HepG2 (cell line): ENCODE measurements around the gene CABLES2. TPM values are rescaled to one million over a fixed set of nuclear protein-coding genes. Genes with fewer than 3 reads are reported as not detected.

Experiments
- ARNTL ChIP-seq: sonication (generic); formaldehyde crosslinking; IDR thresholded peaks from 2 replicates; pipeline ENCODE4 v1.4.0; 2020; ENCODE audit warnings: mild to moderate bottlenecking, missing genetic modification reagents
- BHLHE40 ChIP-seq: IDR thresholded peaks from 2 replicates; pipeline ENCODE4 v1.6.1; 2011; ENCODE audit warnings: low read length, improper control_type of control experiment
- ETS1 ChIP-seq: sonication (generic); formaldehyde crosslinking; IDR thresholded peaks from 2 replicates; pipeline ENCODE4 v1.4.0; 2020; ENCODE audit warnings: missing genetic modification reagents
- GMEB1 ChIP-seq: sonication (generic); formaldehyde crosslinking; IDR thresholded peaks from 2 replicates; pipeline ENCODE4 v1.5.1; 2020; ENCODE audit warnings: missing genetic modification reagents, mild to moderate bottlenecking, borderline replicate concordance
- HDAC1 ChIP-seq: sonication (generic); formaldehyde crosslinking; IDR thresholded peaks from 2 replicates; pipeline ENCODE4 v1.5.1; 2020; ENCODE audit warnings: mild to moderate bottlenecking, missing genetic modification reagents
- HMG20B ChIP-seq: conservative IDR thresholded peaks from 2 replicates; pipeline ENCODE4 v1.6.1; 2016; ENCODE audit warnings: missing genetic modification reagents, missing compliant biosample characterization
- MAF1 ChIP-seq: sonication (generic); formaldehyde crosslinking; IDR thresholded peaks from 2 replicates; pipeline ENCODE4 v1.5.0; 2020; ENCODE audit warnings: missing genetic modification reagents, borderline replicate concordance
- MZF1 ChIP-seq: sonication (generic); formaldehyde crosslinking; IDR thresholded peaks from 2 replicates; pipeline ENCODE4 v1.8.1; 2023; ENCODE audit warnings: mild to moderate bottlenecking, missing genetic modification reagents, borderline replicate concordance
- PHF5A ChIP-seq: IDR thresholded peaks from one replicate; pipeline ENCODE4 v1.6.1; 2018; ENCODE audit warnings: low read depth, missing genetic modification reagents; ENCODE audit not compliant: unreplicated experiment
- RBFOX2 ChIP-seq: fragments of 200-400 bp; formaldehyde crosslinking; IDR thresholded peaks from 2 replicates; pipeline ENCODE4 v1.6.1; 2017; ENCODE audit warnings: low read depth, mild to moderate bottlenecking, low read length
- RFX3 ChIP-seq: IDR thresholded peaks from 2 replicates; pipeline ENCODE4 v1.6.1; 2016; ENCODE audit warnings: missing biosample characterization, missing genetic modification reagents
- RFXANK ChIP-seq: IDR thresholded peaks from 2 replicates; pipeline ENCODE4 v1.6.1; 2016
- TBX3 ChIP-seq: fragments of 450-650 bp; IDR thresholded peaks from 2 replicates; pipeline ENCODE4 v1.6.1; 2017; ENCODE audit warnings: antibody characterized with exemption, mild to moderate bottlenecking, inconsistent platforms, borderline replicate concordance
- TCF7L2 ChIP-seq: IDR thresholded peaks from 2 replicates; pipeline ENCODE4 v1.6.1; 2011; ENCODE audit warnings: mild to moderate bottlenecking, low read depth, low read length, moderate library complexity
- ZEB1 ChIP-seq: IDR thresholded peaks from 2 replicates; pipeline ENCODE4 v1.6.1; 2012; ENCODE audit warnings: mild to moderate bottlenecking, low read depth, inconsistent platforms; ENCODE audit not compliant: insufficient replicate concordance
- ZFP37 ChIP-seq: sonication (generic); formaldehyde crosslinking; IDR thresholded peaks from 2 replicates; pipeline ENCODE4 v1.4.0; 2020; ENCODE audit warnings: missing genetic modification reagents, borderline replicate concordance
- ZMYM4 ChIP-seq: sonication (generic); formaldehyde crosslinking; IDR thresholded peaks from 2 replicates; pipeline ENCODE4 v1.8.1; 2023; ENCODE audit warnings: mild to moderate bottlenecking, missing genetic modification reagents
- ZNF230 ChIP-seq: sonication (generic); formaldehyde crosslinking; IDR thresholded peaks from 2 replicates; pipeline ENCODE4 v1.4.0; 2020; ENCODE audit warnings: mild to moderate bottlenecking, missing genetic modification reagents
- ZNF274 ChIP-seq: sonication (generic); formaldehyde crosslinking; IDR thresholded peaks from 2 replicates; pipeline ENCODE4 v1.5.1; 2020; ENCODE audit warnings: mild to moderate bottlenecking, missing genetic modification reagents
- ZNF557 ChIP-seq: sonication (generic); formaldehyde crosslinking; IDR thresholded peaks from 2 replicates; pipeline ENCODE4 v1.4.0; 2020; ENCODE audit warnings: missing genetic modification reagents
- ZNF563 ChIP-seq: sonication (generic); formaldehyde crosslinking; IDR thresholded peaks from 2 replicates; pipeline ENCODE4 v1.8.0; 2022; ENCODE audit warnings: mild to moderate bottlenecking, moderate library complexity, missing genetic modification reagents
- ZNF790 ChIP-seq: sonication (generic); formaldehyde crosslinking; IDR thresholded peaks from 2 replicates; pipeline ENCODE4 v1.8.0; 2022; ENCODE audit warnings: missing genetic modification reagents, mild to moderate bottlenecking, borderline replicate concordance
- ZSCAN22 ChIP-seq: sonication (generic); formaldehyde crosslinking; IDR thresholded peaks from 2 replicates; pipeline ENCODE4 v1.4.0; 2020; ENCODE audit warnings: mild to moderate bottlenecking, missing genetic modification reagents
- ZSCAN25 ChIP-seq: sonication (generic); formaldehyde crosslinking; IDR thresholded peaks from 2 replicates; pipeline ENCODE4 v1.8.0; 2022; ENCODE audit warnings: mild to moderate bottlenecking, missing genetic modification reagents
- polyA plus RNA-seq, 8 experiments: library from polyadenylated mRNA; depleted of rRNA in 3 of 8; stranded (reverse) in 7 of 8; unstranded in 1 of 8; fragments of >200 nt; fragmentation: Illumina TruSeq in 4 of 8; extraction: Trizol in 4 of 8; gene quantifications; 2 replicates each; pipeline versions ENCODE4 v1.2.1 to v1.2.3, GENCODE V29; 2011 to 2016; ENCODE audit warnings: low read depth in 4 of 8, missing spikeins in 1 of 8, mixed read lengths in 1 of 8; ENCODE audit not compliant: insufficient read depth in 1 of 8
- total RNA-seq, 5 experiments: library from RNA; depleted of rRNA; stranded (reverse); fragments of >200 nt; fragmentation: Illumina TruSeq; extraction: Trizol; gene quantifications; 2 replicates each; pipeline ENCODE4 v1.2.3, GENCODE V29; 2016; ENCODE audit warnings: low read depth in 1 of 5
- TF ChIP-seq, protein P1 (sequence below): sonication (generic); formaldehyde crosslinking; conservative IDR thresholded peaks from 2 replicates; pipeline ENCODE4 v1.8.0; 2022; ENCODE audit warnings: mild to moderate bottlenecking, moderate library complexity, missing genetic modification reagents
- TF ChIP-seq, protein P2 (sequence below): sonication (generic); formaldehyde crosslinking; IDR thresholded peaks from 2 replicates; pipeline ENCODE4 v1.8.1; 2023; ENCODE audit warnings: mild to moderate bottlenecking, moderate library complexity, missing genetic modification reagents

CABLES2 gene
- total and polyA plus RNA-seq, 2 of the 13 experiments (the other 11 are each of a cell fraction or from before 2014, with no cell fraction given) = 5.2 to 9.7 TPM

DNA sequence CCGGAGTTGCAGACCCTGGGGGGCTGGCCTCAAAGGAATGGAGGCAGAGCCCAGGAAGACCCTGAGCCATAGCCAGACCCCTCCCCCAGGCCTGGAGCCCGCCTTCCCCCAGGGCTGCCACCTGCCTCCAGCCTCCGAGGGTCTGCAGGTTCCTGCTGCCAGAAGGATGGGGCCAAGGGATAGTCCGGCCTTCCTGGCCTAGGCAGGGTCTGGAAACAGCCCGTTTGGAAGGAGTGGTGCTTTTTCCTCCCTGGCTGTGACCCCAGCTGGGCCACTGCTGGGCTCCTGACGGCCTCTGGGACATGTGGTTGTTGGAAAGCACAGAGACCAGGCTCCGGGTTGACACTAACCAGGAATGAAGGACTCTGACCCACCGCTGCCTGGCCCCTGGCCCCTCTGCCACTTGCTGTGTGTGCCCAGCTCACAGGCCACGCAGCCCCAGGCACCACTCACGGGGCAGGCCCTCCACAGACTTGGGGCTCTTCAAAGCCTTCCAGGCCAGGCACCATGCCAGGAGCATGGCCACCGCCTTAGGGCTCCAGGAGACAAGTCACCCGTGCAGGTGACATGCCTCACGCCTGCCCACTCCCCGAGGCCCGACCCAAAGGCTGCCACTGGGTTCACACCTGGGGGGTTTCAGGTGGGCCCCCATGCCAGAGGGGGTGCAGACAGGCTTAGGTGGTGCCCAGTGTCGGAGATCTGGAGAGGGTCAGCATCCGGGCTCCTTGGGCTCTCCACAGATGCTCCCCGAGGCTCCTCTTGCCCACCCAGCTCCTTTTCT, 36.1 kb downstream of the CABLES2 start (continued):
- TF ChIP-seq, protein P1, sequence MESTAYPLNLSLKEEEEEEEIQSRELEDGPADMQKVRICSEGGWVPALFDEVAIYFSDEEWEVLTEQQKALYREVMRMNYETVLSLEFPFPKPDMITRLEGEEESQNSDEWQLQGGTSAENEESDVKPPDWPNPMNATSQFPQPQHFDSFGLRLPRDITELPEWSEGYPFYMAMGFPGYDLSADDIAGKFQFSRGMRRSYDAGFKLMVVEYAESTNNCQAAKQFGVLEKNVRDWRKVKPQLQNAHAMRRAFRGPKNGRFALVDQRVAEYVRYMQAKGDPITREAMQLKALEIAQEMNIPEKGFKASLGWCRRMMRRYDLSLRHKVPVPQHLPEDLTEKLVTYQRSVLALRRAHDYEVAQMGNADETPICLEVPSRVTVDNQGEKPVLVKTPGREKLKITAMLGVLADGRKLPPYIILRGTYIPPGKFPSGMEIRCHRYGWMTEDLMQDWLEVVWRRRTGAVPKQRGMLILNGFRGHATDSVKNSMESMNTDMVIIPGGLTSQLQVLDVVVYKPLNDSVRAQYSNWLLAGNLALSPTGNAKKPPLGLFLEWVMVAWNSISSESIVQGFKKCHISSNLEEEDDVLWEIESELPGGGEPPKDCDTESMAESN (CRISPR knock-in tag) = peak; percentile 83
- TF ChIP-seq RBFOX2 (peak; percentile 74), ZNF230 (CRISPR knock-in tag) (no peak; the same call in 1 of the 2 replicates), GMEB1 (CRISPR knock-in tag) (peak; percentile 50), ZNF557 (CRISPR knock-in tag) (no peak), ZNF563 (peak; percentile 92; the same call in 1 of the 2 replicates), RFX3 (CRISPR knock-in tag) (no peak), HMG20B (CRISPR knock-in tag) (peak; percentile 12; the same call in 1 of the 2 replicates), ZNF790 (no peak), ZEB1 (no peak), ZSCAN22 (CRISPR knock-in tag) (no peak), ARNTL (peak; percentile 72; the same call in 1 of the 2 replicates), MAF1 (no peak), BHLHE40 (peak; percentile 52), TCF7L2 (no peak), RFXANK (peak; percentile 64; the same call in 1 of the 2 replicates), ZNF274 (CRISPR knock-in tag) (peak; percentile 84; the same call in 1 of the 2 replicates), ZSCAN25 (CRISPR knock-in tag) (no peak; the same call in 1 of the 2 replicates), ETS1 (CRISPR knock-in tag) (no peak), TBX3 (peak; percentile 13; the same call in 1 of the 2 replicates), ZFP37 (CRISPR knock-in tag) (no peak), MZF1 (CRISPR knock-in tag) (0 out of 2 replicates have a peak, but pooled peaks have one; percentile 31), HDAC1 (CRISPR knock-in tag) (peak; percentile 96), PHF5A (CRISPR knock-in tag) (peak; percentile 39), ZMYM4 (CRISPR knock-in tag) (no peak; the same call in 1 of the 2 replicates)
- TF ChIP-seq, protein P2, sequence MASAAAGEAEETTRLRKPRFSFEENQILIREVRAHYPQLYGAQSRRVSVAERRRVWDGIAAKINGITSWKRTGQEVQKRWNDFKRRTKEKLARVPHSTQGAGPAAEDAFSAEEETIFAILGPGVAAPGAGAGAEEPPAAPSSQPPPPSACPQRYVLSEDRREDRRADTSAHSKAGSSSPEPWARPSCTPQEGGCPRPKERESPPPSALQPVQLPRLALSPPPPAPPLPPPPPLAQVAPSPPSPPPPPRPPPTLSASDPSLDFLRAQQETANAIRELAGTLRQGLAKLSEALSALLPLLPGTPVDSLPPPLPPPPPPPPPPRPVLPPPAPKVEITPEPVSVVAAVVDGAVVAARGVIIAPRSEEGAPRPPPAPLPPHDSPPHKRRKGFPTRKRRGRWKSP (CRISPR knock-in tag) = no peak
